Femur (tissue), 1 donor: ENCODE results near the gene PLD4.
"Not testable (repeated sequence)": the region's sequence is repeated elsewhere in the genome, so short reads cannot be mapped to it uniquely, and the experiment has no call there.

Experiments
- DNase-seq: peaks from one replicate; pipeline ENCODE4 v3.0.0-alpha.2; 2017

The PLD4 gene

DNA sequence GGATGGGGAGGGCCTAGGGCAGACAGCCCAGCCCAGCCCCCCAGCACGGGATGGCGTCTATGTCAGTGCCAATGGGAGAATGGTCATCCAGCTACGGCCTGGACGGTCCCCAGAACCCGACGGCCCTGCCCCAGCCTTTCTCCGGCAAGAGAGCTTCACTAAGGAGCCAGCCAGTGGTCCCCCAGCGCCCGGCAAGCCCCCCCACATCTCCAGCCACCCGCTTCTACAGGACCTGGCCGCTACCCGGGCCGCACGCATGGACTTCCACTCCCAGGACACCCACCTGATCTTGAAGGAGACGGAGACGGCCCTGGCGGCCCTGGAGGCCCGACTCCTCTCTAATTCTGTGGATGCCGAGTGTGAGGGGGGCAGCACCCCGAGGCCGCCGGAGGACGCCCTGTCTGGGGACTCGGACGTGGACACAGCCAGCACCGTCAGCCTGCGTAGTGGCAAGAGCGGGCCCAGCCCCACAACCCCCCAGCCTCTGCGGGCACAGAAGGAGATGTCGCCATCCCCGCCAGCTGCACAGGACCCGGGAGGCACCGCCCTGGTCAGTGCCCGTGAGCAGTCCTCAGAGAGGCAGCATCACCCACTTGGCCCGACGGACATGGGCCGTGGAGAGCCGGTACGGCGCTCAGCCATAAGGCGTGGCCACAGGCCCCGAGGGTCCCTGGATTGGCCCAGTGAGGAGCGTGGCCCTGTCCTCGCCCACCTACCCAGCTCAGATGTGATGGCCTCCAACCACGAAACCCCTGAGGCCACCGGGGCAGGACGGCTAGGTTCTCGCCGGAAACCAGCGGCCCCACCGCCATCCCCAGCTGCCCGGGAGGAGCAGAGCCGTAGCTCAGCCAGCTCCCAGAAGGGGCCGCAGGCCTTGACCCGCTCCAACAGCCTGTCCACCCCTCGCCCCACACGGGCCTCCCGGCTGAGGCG lies 37.7 kb upstream of the PLD4 start:
- no peak for DNase-seq

DNA sequence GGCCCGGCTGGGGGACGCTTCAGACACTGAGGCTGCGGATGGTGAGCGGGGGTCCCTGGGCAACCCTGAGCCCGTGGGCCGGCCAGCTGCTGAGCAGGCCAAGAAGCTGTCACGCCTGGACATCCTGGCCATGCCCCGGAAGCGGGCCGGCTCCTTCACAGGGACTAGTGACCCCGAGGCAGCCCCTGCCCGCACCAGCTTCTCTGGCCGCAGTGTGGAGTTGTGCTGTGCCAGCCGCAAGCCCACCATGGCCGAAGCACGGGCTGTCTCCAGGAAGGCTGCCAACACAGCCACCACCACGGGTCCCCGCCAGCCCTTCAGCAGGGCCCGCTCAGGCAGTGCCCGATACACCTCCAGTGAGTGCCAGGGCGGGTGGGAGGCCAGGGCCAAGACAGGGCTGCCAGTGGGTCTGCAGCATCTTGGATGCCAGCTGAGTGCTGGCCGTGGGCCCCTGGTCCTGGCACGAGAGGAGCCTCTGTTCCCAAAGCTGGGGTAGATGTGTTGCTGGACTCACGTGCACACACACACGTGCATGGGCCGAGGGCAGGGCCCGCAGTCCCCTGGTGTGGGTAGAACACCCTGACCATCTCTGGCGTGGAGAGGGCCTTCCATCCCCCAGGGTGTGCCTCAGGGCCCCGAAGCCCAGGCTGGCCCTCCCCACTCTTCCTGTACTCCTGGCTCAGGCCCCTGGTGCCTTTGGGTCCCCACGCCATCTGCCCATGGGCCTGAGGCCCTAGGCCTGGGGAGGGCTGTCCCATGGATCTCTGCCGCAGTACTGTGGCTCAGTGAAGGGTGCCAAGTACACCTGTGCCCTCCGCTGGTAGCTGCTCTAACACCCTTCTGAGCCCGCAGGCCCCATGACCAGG lies 36.8 kb upstream of the PLD4 start:
- no peak for DNase-seq

DNA sequence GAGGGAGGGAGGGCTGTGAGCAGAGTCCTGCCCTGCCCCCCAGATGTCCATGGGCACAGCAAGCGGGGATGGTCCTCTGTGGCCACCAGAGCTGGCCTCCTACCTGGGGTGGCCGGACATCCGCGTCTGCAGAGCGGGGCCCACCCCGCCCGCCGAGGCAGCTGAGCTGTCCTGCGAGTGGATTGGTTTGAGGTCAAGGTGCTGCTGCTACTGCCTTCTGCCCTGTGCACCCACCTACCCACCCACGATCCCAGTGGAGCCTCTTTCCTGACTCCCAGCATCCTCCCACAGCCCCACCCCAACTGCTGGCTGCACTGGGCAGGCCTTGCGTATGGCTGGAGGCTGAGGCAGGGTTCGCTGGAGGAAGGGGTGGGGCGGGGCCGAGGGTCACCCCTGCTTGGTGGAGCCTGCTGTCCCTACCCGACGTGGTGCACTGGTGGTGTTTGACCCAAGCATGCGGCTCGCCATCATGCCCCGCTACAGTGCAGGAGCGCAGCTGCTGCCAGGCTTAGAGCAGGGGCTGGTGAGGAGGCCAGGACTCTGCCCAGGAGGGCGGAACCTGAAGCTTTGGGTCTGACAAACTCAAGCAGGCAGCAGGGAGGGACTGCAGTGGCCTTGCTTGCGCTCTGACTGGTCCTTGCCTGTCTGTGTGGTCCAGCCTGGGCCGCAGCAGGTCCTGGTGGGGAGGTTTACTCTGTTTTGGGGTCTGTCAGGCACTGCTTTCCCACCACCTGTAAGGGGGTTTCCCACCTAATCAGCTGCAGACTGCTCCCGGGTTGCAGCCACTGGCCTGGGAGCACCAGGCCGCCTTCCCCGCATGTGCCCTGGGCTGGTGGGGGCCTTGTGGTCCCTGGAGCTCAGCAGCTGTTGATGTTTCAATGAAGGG lies 35.9 kb upstream of the PLD4 start:
- DNase-seq, result no peak

DNA sequence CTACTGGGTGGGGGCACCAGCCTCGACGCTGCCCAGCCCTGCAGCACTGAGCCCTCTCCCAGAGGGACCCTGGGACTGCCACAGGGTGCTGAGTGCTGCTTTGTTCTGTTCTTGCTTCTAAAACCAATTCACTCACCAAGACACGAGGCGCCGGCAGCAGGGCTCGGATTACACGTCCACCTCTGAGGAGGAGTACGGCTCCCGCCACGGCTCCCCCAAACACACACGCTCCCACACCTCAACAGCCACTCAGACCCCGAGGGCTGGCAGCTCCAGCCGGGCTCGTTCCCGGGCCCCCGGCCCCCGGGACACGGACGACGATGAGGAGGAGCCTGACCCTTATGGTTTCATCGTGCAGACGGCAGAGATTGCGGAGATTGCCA lies 35.3 kb upstream of the PLD4 start:
- DNase-seq, result no peak

DNA sequence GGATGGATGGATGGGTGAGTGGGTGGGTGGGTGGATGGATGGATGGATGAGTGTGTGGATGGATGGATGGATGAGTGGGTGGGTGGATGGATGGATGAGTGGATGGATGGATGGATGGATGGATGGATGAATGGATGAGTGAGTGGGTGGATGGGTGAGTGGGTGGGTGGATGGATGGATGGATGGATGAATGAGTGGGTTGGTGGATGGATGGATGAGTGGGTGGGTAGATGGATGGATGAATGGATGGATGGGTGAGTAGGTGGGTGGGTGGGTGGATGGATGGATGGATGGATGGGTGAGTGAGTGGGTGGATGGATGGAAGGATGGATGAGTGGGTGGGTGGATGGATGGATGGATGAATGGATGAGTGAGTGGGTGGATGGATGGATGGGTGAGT lies 34.4 kb upstream of the PLD4 start:
- DNase-seq, result not testable (repeated sequence)

DNA sequence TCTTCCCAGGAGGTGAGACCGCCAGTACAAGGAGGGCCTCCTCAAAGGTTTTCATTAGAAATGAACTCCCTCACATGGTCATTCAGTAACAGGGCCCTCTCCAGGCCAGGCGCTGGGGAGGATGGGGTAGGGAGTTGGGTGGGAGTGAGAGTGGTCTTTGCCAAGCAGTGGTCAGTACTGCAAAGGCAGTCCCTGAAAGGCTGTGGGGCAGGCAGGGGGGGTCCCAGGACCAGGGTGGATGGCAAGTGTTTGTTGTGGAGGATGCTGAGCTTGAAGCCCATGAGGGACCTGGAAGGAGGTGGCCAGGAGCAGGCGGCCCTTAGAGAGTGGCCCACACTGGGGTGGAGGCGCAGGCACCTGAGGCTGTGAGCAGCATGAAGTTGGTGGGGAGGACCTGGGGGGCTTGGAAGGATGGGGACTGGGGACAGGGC lies 33.5 kb upstream of the PLD4 start:
- no peak for DNase-seq

DNA sequence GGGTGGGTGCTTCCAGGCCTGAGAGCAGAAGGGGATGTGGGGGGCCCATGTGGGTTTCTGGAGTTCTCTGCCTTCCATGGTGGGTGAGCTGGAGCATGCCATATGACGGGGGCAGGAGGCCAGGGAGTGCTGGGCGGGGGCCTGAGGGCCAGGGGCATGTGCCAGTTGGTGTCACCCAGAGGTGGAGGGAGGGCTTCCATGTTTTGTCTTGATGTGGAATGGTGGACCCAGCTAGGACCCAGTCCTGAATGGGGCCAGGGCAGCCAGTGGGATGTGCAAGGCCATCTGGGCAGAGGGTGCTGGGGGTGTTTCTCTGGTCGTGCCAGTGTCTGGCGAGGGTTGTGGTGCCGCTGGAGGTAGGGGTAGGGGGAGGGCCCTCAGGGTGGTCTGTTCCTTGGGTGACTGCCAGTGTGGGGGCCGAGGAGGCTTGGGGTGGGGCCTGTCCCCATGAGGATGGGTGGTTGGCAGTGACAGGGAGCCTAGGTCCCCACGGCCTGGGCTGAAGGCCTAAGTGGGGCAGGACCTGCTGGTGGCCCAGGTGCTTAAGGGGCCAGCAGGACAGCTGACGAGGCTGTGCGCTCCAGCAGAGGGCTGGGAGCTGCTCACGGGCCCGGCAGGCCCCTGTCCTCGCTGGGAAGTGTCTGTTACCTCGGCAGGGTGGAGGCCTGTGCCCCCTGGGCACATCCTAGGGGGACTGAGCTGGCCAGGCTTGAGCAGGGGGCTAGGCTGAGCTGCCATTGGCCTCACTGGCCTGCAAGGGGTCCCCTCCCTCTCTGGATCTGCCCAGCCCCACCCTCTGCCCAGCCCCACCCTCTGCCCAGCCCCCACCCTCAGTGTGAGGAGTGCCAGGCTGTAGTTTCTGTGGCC lies 32.8 kb upstream of the PLD4 start:
- peak; percentile 23 for DNase-seq

DNA sequence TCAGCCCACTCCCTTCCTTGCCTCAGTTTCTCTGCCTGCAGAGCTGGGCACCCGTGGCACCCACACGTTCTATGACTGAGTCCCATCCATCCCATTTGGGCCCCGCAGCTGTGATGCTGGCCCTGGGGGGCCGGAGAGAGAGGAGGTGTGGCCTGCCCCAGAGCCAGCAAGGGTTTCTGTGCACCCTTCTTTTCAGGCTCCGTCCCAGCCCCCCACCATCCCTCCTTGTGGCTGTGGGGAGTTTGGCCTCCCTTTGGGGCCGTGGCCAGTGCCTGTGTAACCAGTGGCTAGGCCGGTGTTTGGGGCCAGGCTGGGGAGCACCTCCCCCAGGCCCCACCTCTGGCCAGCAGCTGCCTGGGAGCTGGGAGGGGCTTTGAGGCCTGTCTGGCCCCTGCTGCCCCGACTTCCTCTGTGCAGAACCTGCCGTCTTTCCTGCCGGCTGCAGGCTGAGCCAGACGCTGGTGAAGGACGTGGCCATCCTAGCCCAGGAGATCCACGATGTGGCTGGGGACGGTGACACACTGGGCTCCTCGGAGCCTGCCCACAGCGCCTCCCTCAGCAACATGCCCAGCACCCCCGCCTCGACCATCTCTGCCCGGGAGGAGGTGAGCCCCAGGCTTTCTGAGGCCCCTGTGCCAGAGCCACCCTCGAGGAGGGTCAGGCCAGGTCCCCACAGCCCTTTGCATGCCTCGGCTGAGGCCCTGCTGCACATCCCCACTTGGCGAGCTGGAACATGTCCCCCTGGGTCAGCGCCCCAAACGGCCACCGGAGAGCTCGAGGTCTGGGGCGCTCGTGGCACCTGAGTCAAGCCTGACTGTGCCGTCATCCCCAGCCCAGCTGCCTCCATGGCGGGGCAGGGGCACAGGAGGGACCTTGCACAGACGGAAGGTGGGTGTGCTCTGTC lies 31.9 kb upstream of the PLD4 start:
- no peak for DNase-seq

DNA sequence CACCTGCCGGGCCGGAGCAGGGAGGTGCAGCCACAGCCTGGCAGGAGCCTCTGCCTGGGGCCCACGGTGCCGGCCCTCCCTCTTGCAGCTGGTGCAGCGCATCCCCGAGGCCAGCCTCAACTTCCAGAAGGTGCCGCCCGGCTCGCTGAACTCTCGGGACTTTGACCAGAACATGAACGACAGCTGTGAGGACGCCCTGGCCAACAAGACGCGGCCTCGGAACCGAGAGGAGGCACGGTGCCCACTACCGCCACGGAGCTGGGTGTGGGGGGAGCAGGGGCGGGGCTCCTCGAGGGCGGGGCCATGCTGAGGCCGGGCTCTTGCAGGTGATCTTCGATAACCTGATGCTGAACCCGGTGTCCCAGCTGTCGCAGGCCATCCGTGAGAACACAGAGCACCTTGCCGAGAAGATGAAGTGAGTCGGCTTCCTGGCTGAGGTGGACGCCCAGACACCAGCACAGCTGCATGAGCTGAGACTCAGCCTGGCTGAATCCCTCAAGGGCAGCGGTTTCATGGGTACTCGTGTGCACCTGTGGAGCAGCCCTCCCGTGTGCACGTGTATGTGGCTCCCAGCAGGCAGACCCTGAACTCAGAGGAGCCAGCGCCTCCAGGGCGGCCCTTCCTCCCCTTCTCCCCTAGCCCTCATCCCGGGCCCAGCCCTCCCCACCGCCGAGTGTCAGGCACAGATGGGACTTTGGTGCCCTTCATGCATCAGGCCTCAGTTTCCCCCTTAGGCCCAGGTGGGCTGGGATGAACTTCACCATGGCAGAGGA lies 31.1 kb upstream of the PLD4 start:
- DNase-seq, result peak; percentile 29

DNA sequence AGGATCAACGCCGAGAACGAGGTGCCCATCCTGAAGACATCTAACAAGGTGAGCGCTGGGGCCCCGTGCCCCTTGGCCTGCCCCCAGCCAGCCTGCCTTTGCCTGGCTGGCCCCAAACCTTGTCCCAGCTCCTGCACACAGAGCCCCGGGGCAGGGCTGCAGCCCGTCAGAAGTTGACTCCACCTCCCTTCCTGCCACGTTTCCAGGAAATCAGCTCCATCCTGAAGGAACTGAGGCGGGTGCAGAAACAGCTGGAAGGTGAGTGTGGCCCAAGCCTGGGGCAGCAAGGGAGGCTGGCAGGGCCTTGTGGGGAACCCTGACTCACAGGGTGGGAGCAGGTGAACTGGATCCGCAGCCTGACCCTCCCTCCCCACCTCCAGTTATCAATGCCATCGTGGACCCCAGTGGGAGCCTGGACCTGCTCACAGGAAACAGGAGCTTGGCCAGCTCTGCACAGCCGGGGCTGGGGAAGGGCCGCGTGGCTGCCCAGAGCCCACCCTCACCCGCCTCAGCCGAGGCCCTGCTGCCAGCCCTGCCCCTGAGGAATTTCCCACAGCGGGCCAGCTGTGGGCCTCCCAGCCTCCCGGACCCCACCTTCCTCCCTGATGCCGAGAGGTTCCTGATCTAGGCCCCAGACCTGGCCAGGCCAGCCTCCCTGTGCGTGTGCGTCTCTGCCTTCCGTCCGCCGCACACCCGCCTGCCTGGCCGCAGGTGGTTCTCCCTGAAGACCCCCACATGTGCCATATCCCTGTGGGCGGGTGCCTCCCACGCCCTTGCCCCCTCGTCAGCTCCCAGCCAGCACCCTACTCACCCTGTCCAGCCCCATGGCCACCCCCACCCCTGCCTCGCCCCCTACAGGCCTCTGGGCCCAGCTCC lies 30.1 kb upstream of the PLD4 start:
- peak; percentile 28 for DNase-seq

DNA sequence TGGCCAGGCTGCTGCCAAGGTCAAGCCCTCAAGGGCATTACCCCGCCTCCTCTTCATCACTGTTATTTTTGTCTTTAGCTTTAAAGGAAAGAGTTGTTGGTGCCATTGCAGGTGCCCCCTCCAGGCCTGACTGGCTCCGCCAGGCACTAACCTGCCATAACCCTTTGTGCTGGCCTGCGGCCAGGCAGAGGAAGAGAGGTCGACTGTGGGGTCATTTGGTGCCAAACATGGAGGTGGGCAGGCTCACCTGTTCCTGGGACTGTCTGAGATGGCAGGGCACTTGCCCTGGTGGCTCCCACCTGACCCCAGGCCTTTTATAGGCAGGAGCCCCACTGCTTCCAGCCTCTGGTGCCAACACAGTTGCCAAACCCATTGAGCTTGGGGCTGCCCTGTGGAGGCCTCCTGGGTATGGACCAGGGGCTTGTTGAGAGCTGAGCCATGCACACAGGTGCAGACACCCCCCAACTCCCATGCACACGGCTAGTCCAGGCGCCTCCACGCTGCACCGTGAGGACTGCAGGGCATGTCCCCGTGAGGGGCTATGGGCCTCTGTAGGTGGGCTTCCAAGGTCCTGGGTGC lies 29.4 kb upstream of the PLD4 start:
- no peak for DNase-seq

DNA sequence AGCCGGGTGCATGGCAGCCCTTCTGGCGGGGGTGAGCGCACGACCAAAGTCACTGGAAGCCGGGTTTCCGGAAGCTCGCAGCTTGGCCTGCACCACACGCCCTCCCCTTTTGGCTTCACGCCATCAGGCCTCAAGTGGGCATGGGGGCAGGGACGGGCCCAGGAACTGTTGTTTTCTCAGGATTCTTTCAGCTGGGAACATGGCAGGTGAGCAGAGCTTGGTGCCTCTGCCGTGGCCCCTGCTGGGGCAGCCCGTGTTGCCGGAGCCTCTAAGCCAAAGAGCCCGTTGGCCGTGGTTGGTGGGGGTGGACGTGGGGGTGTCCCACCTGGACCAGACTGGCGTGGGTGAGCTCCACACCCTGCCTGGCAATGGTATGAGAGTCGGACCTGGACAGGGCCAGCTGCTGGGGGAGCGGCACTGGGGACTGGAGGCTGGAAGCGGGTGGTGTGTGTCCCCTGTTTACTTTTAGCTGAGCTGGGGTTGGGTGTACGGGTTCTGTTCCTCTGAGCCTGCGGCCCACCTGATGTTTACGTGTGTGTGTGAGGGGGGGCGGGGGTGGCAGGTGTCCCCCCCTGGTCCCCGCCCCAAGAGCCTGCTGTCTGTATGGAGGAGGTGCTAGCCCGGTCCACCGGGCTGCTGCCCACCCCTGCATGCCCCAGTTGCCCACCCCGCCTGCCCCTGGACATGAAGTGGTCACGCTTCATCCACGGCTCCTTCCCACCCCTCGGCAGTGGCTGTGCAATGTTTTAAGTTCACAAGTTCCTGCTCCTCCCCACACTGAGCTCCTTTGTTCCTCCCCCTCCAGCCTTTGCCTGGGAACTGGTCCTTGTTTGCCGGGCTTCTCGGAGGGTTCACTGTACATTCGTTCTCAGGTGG lies 28.7 kb upstream of the PLD4 start:
- DNase-seq, result peak; percentile 37

DNA sequence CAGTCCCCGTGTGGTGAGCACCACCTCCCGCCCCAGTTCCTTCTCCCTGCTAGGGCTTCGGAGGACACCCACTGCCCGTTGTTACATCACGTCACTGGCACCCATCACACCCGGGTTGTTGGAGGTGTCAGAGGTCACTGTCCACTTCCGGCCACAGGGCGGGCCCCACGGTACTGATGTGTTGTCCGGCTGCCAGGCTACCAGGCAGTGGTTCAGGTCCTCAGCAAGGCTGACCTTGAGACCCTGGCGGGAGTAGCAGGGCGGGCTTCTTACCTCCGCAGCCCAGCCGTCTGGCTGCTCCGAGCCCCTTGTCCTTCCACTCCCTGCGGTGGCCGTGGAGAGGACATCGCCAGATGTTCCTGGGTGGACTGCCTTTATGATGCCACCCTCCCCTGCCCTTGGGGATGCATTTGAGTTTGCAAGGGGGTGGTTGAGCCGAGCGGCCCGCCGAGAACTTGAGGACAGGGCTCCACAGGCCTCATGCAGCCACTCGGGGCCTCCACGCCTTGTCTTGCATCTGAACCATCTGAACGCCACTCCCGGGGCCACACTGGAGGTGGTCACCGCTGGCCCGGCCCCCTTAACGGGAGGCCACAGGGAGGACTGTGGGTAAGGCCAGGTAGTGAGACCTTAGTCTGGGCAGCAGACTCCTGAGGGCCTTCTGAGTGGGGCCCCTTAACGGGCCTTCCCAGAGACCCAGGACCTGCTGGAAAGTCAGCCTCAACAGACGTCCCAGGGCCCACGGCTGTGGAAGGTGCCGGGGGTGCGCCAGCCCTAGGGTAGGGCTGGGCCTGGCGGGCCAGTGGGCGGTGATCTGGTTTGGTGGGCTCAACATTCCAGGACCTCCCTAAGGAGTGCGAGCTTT lies 27.1 kb upstream of the PLD4 start:
- DNase-seq, result peak; percentile 23

DNA sequence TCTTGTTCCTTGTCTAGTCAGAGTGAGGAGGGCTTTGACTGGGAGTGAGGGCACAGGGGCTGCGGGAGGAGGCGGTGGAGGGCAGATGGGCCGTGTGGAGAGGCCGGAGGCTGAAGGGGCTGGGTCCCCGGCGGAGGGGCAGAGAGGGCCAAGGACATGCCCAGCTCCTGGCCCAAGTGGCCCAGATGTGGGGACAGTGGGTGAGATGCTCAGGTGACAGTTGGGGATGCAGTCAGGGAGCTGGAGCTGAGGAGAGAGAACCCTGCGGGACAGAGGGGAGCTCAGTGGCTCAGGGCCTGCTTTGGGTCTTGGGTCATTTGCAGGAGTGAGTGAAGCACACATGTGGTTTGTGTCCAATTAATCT lies 26.5 kb upstream of the PLD4 start:
- no peak for DNase-seq

DNA sequence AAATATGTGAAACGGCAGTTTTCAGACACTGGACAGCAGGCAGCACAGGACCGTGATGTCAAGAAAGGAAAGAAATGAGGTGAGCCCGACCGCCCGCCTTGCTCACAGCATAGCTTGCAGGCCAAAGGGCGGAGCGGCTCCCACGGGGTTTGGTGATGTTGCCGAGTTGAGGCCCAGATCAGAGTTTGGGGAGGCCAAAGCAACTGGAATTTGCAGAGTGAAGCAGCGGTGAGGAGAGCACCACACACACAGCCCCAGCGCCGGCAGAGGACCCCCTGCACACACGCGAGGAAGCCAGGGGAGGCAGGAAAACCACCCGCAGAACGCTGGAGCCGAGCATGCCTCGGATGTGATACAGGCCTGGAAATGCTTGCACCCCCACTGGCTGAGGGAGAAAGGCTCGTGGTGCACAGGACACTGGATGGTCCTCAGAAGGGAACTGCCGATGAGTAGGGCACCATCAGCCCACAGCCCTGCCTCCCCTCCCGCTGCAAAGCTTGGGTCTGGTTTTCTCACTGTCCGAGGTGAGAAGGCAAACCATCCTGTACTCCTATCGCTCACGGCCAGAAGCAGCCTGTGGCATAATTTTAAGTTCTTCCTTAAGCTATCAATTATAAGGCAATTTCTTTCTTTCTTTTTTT lies 25.7 kb upstream of the PLD4 start:
- DNase-seq, result peak; percentile 68

DNA sequence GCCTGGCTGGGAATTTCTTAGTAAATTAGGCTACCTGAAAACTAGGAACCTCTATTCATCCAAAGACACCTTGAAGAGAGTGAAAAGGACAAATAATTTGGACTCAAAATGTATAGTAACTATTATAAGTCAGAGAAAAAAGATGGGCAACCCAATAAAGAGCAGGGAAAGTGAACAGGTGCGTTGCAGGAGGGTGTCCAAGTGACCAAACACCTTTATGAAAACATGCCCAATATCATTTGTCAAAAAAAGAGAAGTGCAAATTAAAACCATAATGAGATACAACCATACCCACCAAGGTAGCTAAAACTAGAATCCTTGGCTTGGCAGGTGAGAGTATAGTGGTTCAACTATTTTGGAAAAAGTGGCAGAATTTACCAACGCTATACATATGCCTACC lies 24.9 kb upstream of the PLD4 start:
- no peak for DNase-seq
